ENCODE data around the gene MSANTD1. TPM values are rescaled to one million over a fixed set of nuclear protein-coding genes. Genes with fewer than 3 reads are reported as not detected.
A peak's percentile ranks its signal among the peaks of the same experiment; 100 is the strongest.

The MSANTD1 gene
- total RNA-seq, 1 experiment from 2014 or later: 0.71 TPM

DNA sequence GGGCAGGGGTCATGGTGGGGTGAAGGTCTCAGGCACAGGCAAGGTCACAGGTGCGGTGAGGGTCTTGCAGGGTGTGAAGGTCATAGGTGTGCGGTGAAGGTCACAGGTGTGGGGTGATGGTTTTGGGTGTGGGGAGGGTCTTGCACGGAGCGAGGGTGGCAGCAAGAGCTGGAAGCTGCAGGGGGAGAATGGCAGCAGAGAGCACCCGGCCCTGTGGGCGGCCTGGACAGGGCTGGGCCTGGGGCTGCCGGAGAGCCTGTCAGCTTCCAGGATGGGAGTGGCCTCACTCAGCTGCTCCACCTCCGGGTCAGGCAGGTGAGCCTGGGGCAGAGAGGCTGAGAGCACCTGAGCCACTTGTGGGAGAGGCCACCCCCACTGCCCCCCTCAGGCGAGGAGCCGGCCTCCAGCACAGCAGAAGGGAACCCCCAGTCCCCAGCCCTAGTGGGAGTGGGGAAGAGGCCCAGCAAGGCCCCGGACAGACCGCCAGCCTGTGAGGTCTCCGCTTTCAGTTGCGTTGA, 1.5 kb downstream of the MSANTD1 start:
- no peaks in the 10 kb centered on the region for H3K27me3 ChIP-seq (ENCODE audit: insufficient read depth, low read length)
- no peaks in the 10 kb centered on the region for H4K20me1 ChIP-seq (ENCODE audit: insufficient read depth)
- no peak overlapping the region for H3K9ac ChIP-seq (ENCODE audit: low read length)
- BruUV-seq (replicated peaks): no TSS peak
- POLR2A ChIA-PET: no interaction called here
- no peaks in the 10 kb centered on the region for H3K79me2 ChIP-seq (ENCODE audit: insufficient read depth, low read length)
- H3K4me1 ChIP-seq (ENCODE audit: control insufficient read depth in 1 of 2, insufficient read depth in 2 of 2, low read length in 2 of 2): no peaks in the 10 kb centered on the region
- ATAC-seq (peak; percentile 48; the same call in 1 of the 2 replicates), DNase-seq (ENCODE audit: low read depth, low spot score) (no peak)
- CTCF ChIA-PET: no interaction called here
- no peak overlapping the region for H3K27ac ChIP-seq (ENCODE audit: low read depth, low read length)
- RAD21 ChIA-PET (ENCODE audit: low non-redundant PET in 1 of 2, low total read pairs in 2 of 2, uncharacterized antibody in 2 of 2, unreplicated experiment in 2 of 2): no interaction called here
- no peaks in the 10 kb centered on the region for H3K9me3 ChIP-seq (ENCODE audit: control insufficient read depth in 1 of 2, insufficient read depth in 1 of 2, low read depth in 1 of 2, low read length in 2 of 2)
- H3K36me3 ChIP-seq (ENCODE audit: control insufficient read depth in 1 of 2, insufficient read depth in 2 of 2, low read length in 2 of 2): no peaks in the 10 kb centered on the region
- no peaks in the 10 kb centered on the region for H3K9me2 ChIP-seq (ENCODE audit: insufficient read depth)
- intact Hi-C loops (cut with micrococcal nuclease): no loop called here
- H3K4me3 ChIP-seq (replicated peaks in 1 of 2; ENCODE audit: low read depth in 1 of 2, low read length in 2 of 2): no peak overlapping the region
- H2AFZ ChIP-seq (ENCODE audit: low read depth, low read length, poor library complexity, severe bottlenecking): no peak overlapping the region
- no peak overlapping the region for H3K4me2 ChIP-seq (ENCODE audit: low read length)
- TF ChIP-seq POLR2A (IDR thresholded peaks at IDR 0.05; ENCODE audit: borderline replicate concordance, extremely low read depth, insufficient read depth, insufficient read length): no peak
- TF ChIP-seq POLR2AphosphoS5 (IDR thresholded peaks at IDR 0.05; ENCODE audit: low read depth, low read length): no peak
- no peak for TF ChIP-seq CBX3 (IDR thresholded peaks at IDR 0.05; ENCODE audit: low read depth)
- TF ChIP-seq TCF7L2 (IDR thresholded peaks at IDR 0.05; ENCODE audit: borderline replicate concordance, extremely low read depth, insufficient read depth, insufficient read length): no peak
- TF ChIP-seq, protein P1, sequence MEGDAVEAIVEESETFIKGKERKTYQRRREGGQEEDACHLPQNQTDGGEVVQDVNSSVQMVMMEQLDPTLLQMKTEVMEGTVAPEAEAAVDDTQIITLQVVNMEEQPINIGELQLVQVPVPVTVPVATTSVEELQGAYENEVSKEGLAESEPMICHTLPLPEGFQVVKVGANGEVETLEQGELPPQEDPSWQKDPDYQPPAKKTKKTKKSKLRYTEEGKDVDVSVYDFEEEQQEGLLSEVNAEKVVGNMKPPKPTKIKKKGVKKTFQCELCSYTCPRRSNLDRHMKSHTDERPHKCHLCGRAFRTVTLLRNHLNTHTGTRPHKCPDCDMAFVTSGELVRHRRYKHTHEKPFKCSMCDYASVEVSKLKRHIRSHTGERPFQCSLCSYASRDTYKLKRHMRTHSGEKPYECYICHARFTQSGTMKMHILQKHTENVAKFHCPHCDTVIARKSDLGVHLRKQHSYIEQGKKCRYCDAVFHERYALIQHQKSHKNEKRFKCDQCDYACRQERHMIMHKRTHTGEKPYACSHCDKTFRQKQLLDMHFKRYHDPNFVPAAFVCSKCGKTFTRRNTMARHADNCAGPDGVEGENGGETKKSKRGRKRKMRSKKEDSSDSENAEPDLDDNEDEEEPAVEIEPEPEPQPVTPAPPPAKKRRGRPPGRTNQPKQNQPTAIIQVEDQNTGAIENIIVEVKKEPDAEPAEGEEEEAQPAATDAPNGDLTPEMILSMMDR (IDR thresholded peaks at IDR 0.05 in 2 of 3, conservative IDR thresholded peaks at IDR 0.05 in 1 of 3; ENCODE audit: borderline replicate concordance in 1 of 3, insufficient read depth in 1 of 3, low read depth in 2 of 3, low read length in 2 of 3): no peak
- no peak for TF ChIP-seq EGR1 (IDR thresholded peaks at IDR 0.05; ENCODE audit: low read depth)
- no peak for TF ChIP-seq SRF (IDR thresholded peaks at IDR 0.05; ENCODE audit: low read depth)
- TF ChIP-seq, protein P2, sequence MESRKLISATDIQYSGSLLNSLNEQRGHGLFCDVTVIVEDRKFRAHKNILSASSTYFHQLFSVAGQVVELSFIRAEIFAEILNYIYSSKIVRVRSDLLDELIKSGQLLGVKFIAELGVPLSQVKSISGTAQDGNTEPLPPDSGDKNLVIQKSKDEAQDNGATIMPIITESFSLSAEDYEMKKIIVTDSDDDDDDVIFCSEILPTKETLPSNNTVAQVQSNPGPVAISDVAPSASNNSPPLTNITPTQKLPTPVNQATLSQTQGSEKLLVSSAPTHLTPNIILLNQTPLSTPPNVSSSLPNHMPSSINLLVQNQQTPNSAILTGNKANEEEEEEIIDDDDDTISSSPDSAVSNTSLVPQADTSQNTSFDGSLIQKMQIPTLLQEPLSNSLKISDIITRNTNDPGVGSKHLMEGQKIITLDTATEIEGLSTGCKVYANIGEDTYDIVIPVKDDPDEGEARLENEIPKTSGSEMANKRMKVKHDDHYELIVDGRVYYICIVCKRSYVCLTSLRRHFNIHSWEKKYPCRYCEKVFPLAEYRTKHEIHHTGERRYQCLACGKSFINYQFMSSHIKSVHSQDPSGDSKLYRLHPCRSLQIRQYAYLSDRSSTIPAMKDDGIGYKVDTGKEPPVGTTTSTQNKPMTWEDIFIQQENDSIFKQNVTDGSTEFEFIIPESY (IDR thresholded peaks at IDR 0.05; ENCODE audit: extremely low read depth, insufficient replicate concordance, low read length): no peak
- TF ChIP-seq JUND (IDR thresholded peaks at IDR 0.05): no peak
- TF ChIP-seq ZFX (IDR thresholded peaks at IDR 0.05): no peak
- no peak for TF ChIP-seq FOSL1 (IDR thresholded peaks at IDR 0.05; ENCODE audit: low read depth)
- TF ChIP-seq EZH2phosphoT487 (IDR thresholded peaks at IDR 0.05; ENCODE audit: borderline replicate concordance): no peak
- no peak for TF ChIP-seq RAD21 (IDR thresholded peaks at IDR 0.05; ENCODE audit: low read depth)
- TF ChIP-seq YY1 (IDR thresholded peaks at IDR 0.05; ENCODE audit: extremely low read depth, insufficient replicate concordance, low read depth, low read length): no peak
- TF ChIP-seq CEBPB (IDR thresholded peaks at IDR 0.05; ENCODE audit: low read depth): no peak

All from HCT116 (cell line).